Hepatocyte (in vitro differentiated cells): ENCODE data around the gene APOL1. TPM values are rescaled to one million over a fixed set of nuclear protein-coding genes. Genes with fewer than 3 reads are reported as not detected.
"Not testable (repeated sequence)": the region's sequence is repeated elsewhere in the genome, so short reads cannot be mapped to it uniquely, and the experiment has no call there.

Experiments
- DNase-seq: peaks from one replicate; pipeline ENCODE4 v3.0.0-alpha.2; 2016; ENCODE audit warnings: low spot score
- H2AFZ ChIP-seq: fragments of 200-600 bp; sonication (generic); 2 replicates; pipeline ENCODE4 v1.6.0; 2016; ENCODE audit warnings: antibody characterized with exemption, mild to moderate bottlenecking
- H3K27ac ChIP-seq: fragments of 200-600 bp; sonication (generic); 2 replicates; pipeline ENCODE4 v1.5.1; 2016; ENCODE audit warnings: mild to moderate bottlenecking
- H3K27me3 ChIP-seq: fragments of 200-600 bp; sonication (generic); 2 replicates; pipeline ENCODE4 v1.6.1; 2016
- H3K36me3 ChIP-seq: fragments of 200-600 bp; sonication (generic); replicated peaks from 2 replicates; pipeline ENCODE4 v1.5.1; 2016; ENCODE audit warnings: low read depth; ENCODE audit not compliant: insufficient read depth
- H3K4me1 ChIP-seq: fragments of 200-600 bp; sonication (generic); 2 replicates; pipeline ENCODE4 v1.5.1; 2016; ENCODE audit warnings: mild to moderate bottlenecking, moderate library complexity; ENCODE audit not compliant: insufficient read depth
- H3K4me2 ChIP-seq: fragments of 200-600 bp; sonication (generic); 2 replicates; pipeline ENCODE4 v1.6.0; 2016
- H3K4me3 ChIP-seq: fragments of 200-600 bp; sonication (generic); 2 replicates; pipeline ENCODE4 v1.5.1; 2016; ENCODE audit warnings: mild to moderate bottlenecking
- H3K79me2 ChIP-seq: fragments of 200-600 bp; sonication (generic); 2 replicates; pipeline ENCODE4 v1.6.0; 2017; ENCODE audit warnings: mild to moderate bottlenecking
- H3K9me2 ChIP-seq: fragments of 200-600 bp; sonication (generic); replicated peaks from 2 replicates; pipeline ENCODE4 v1.6.0; 2017; ENCODE audit warnings: mild to moderate bottlenecking; ENCODE audit not compliant: insufficient read depth
- H3K9me3 ChIP-seq: fragments of 200-600 bp; sonication (generic); 2 replicates; pipeline ENCODE4 v1.5.1; 2016; ENCODE audit warnings: low read depth, mild to moderate bottlenecking
- H4K20me1 ChIP-seq: fragments of 200-600 bp; sonication (generic); 2 replicates; pipeline ENCODE4 v1.6.0; 2016; ENCODE audit warnings: mild to moderate bottlenecking; ENCODE audit not compliant: insufficient read depth, poor library complexity, severe bottlenecking
- EZH2 ChIP-seq: fragments of 200-600 bp; sonication (generic); IDR thresholded peaks from 2 replicates; pipeline ENCODE4 v1.6.1; 2016; ENCODE audit warnings: antibody characterized with exemption, mild to moderate bottlenecking, borderline replicate concordance
- EZH2phosphoT487 ChIP-seq: fragments of 200-600 bp; sonication (generic); IDR thresholded peaks from one replicate; pipeline ENCODE4 v1.6.1; 2018; ENCODE audit warnings: antibody characterized with exemption, mild to moderate bottlenecking, low read depth, moderate library complexity; ENCODE audit not compliant: unreplicated experiment, severe bottlenecking
- WGBS: methylation state at CpG from one replicate; pipeline ENCODE4 v1.1.6; 2016; ENCODE audit warnings: low lambda C conversion rate; ENCODE audit errors: missing lambda C conversion rate; 5-methylcytosine and 5-hydroxymethylcytosine counted together
- polyA plus RNA-seq: library from polyadenylated mRNA; unstranded; fragments of >200 nt; fragmentation: Nextera tagmentation; extraction: Ambion mirVana; gene quantifications from 2 replicates; pipeline ENCODE4 v1.2.1, GENCODE V29; 2016
- total RNA-seq: library from RNA; depleted of rRNA; stranded (reverse); fragments of >200 nt; gene quantifications from 2 replicates; pipeline ENCODE4 v1.2.3, GENCODE V29; 2014
- TF ChIP-seq, protein P1 (sequence below): fragments of 200-600 bp; sonication (generic); IDR thresholded peaks from 2 replicates; pipeline ENCODE4 v1.5.1; 2016; ENCODE audit warnings: antibody characterized with exemption, mild to moderate bottlenecking; ENCODE audit not compliant: poor library complexity

The APOL1 gene
- total and polyA plus RNA-seq, 2 experiments from 2014 or later: 6.4 to 7.3 TPM

DNA sequence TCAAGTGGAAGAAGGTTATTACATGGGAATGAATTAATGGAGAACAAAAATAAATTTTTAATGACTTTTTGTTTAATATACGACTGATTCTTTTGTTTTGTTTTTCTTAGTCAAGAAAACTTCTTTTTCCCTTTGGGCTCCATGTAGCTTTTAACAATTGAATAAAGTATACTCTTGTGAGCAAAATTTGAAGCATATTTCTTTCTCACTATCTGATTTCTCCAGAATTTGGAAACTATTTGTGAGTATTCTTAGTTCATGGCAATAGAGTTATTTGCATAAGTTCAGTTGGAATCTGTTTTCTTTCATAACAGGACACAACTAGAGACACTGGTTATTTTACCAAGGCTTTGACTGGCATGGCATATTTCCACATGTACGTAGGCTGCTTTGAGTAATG lies 3.8 kb upstream of the APOL1 start:
- Histone ChIP-seq H3K27ac (peak overlapping the region; percentile 60), H3K4me1 (peaks cover 5% of the 10 kb centered on the region)
- 95% methylated on average over 2 of the region's 2 CpGs for WGBS

GRCh38 chr22:36250292-36250960 lies 2.5 kb upstream of the APOL1 start:
- H3K27ac ChIP-seq: peak overlapping the region; percentile 60
- H3K79me2 ChIP-seq, H3K36me3 ChIP-seq, H4K20me1 ChIP-seq, H3K9me3 ChIP-seq, H3K4me3 ChIP-seq, H2AFZ ChIP-seq, H3K4me1 ChIP-seq, H3K27me3 ChIP-seq, DNase-seq, H3K9me2 ChIP-seq, H3K4me2 ChIP-seq: not testable (repeated sequence)
- 93% methylated on average over 24 of the region's 24 CpGs for WGBS

More for the DNA sequence above, 3.8 kb upstream of the APOL1 start:
- no peaks in the 10 kb centered on the region for H3K27me3 ChIP-seq
- TF ChIP-seq, protein P1, sequence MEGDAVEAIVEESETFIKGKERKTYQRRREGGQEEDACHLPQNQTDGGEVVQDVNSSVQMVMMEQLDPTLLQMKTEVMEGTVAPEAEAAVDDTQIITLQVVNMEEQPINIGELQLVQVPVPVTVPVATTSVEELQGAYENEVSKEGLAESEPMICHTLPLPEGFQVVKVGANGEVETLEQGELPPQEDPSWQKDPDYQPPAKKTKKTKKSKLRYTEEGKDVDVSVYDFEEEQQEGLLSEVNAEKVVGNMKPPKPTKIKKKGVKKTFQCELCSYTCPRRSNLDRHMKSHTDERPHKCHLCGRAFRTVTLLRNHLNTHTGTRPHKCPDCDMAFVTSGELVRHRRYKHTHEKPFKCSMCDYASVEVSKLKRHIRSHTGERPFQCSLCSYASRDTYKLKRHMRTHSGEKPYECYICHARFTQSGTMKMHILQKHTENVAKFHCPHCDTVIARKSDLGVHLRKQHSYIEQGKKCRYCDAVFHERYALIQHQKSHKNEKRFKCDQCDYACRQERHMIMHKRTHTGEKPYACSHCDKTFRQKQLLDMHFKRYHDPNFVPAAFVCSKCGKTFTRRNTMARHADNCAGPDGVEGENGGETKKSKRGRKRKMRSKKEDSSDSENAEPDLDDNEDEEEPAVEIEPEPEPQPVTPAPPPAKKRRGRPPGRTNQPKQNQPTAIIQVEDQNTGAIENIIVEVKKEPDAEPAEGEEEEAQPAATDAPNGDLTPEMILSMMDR: no peak
- TF ChIP-seq EZH2phosphoT487 (no peak), EZH2 (no peak)
- H3K4me3 ChIP-seq: no peak overlapping the region
- DNase-seq: no peak
- H2AFZ ChIP-seq: no peak overlapping the region
- no peaks in the 10 kb centered on the region for H3K9me3 ChIP-seq
- H3K9me2 ChIP-seq: no peaks in the 10 kb centered on the region
- H3K36me3 ChIP-seq: no peaks in the 10 kb centered on the region
- no peak overlapping the region for H3K4me2 ChIP-seq
- H3K79me2 ChIP-seq: no peaks in the 10 kb centered on the region
- no peaks in the 10 kb centered on the region for H4K20me1 ChIP-seq

DNA sequence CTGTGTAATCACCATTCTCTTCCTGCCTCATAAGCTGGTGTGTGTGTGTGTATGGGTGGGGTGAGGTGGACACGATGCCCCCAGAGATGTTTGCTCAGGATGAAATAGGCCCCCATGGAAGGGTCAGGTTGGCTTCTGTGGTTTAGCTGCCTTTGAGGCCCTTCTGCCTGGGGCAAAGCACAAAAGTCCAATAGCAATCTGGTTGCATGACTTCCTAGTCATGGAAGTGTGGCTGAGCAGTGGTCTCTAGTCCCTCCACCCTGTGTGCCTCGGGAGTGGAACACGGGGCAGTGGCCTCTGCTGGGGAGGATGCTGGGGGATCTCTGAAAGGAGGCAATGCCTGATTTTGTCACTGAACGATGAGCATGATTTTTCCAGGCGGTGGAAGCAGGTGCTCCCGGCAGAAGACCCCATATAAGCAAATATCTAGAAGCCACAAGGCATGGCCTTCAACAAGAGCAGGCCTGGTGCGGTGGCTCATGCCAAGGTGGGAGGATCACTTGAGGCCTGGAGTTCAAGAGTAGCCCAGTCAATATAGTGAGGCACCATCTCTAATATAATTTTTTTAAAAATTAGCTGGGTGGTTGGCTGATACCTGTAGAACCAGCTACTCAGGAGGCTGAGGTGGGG lies 839 bp upstream of the APOL1 start:
- not testable (repeated sequence) for H3K36me3 ChIP-seq, DNase-seq, H3K9me2 ChIP-seq, H2AFZ ChIP-seq, H3K27me3 ChIP-seq, H3K4me2 ChIP-seq, H3K79me2 ChIP-seq, H3K9me3 ChIP-seq, H3K4me3 ChIP-seq, H3K4me1 ChIP-seq, H4K20me1 ChIP-seq, H3K27ac ChIP-seq
- WGBS: 89% methylated on average over 7 of the region's 7 CpGs

GRCh38 chr22:36253523-36254490 lies 874 bp downstream of the APOL1 start:
- H3K27ac ChIP-seq: peak overlapping the region; percentile 31
- peaks cover 9% of the 10 kb centered on the region for H3K4me1 ChIP-seq
- no peak for DNase-seq
- H2AFZ ChIP-seq: no peak overlapping the region
- H3K4me3 ChIP-seq: no peak overlapping the region
- H3K79me2 ChIP-seq: no peaks in the 10 kb centered on the region
- no peak for TF ChIP-seq EZH2
- no peak for TF ChIP-seq EZH2phosphoT487
- TF ChIP-seq, protein P1: no peak
- 85% methylated on average over 7 of the region's 7 CpGs for WGBS
- peak overlapping the region; percentile 45 for H3K4me2 ChIP-seq
- H3K9me3 ChIP-seq: no peaks in the 10 kb centered on the region
- H3K27me3 ChIP-seq: no peaks in the 10 kb centered on the region
- no peaks in the 10 kb centered on the region for H4K20me1 ChIP-seq
- H3K36me3 ChIP-seq: no peaks in the 10 kb centered on the region
- no peaks in the 10 kb centered on the region for H3K9me2 ChIP-seq

GRCh38 chr22:36255572-36255971 lies 2.6 kb downstream of the APOL1 start:
- H4K20me1 ChIP-seq, DNase-seq, H3K9me3 ChIP-seq, H3K4me3 ChIP-seq, H2AFZ ChIP-seq, H3K9me2 ChIP-seq, H3K4me2 ChIP-seq, H3K27ac ChIP-seq, H3K36me3 ChIP-seq, H3K79me2 ChIP-seq, H3K27me3 ChIP-seq: not testable (repeated sequence)
- 100% methylated on average over 1 of the region's 5 CpGs for WGBS
- H3K4me1 ChIP-seq: peaks cover 20% of the 10 kb centered on the region
